HFFc6 (cell line): ENCODE data around the gene PRKAG2. TPM values are rescaled to one million over a fixed set of nuclear protein-coding genes. Genes with fewer than 3 reads are reported as not detected.

Experiments
- DNase-seq: peaks from one replicate; pipeline ENCODE4 v3.0.0-alpha.2; 2018
- H3K27ac Mint-ChIP-seq: 2 replicates; pipeline ENCODE4 v1.8.0; 2020; ENCODE audit warnings: mild to moderate bottlenecking, mixed read lengths
- H3K27me3 Mint-ChIP-seq: 2 replicates; pipeline ENCODE4 v1.8.0; 2021; ENCODE audit warnings: mild to moderate bottlenecking, moderate library complexity, mixed read lengths; ENCODE audit not compliant: insufficient read depth
- H3K36me3 Mint-ChIP-seq: 2 replicates; pipeline ENCODE4 v1.8.0; 2021; ENCODE audit warnings: low read depth, mixed read lengths
- H3K4me1 Mint-ChIP-seq: 2 replicates; pipeline ENCODE4 v1.8.0; 2020; ENCODE audit warnings: low read depth, mixed read lengths
- H3K4me3 Mint-ChIP-seq: 2 replicates; pipeline ENCODE4 v1.8.0; 2020; ENCODE audit warnings: mild to moderate bottlenecking, moderate library complexity, mixed read lengths
- H3K9me3 Mint-ChIP-seq: 2 replicates; pipeline ENCODE4 v1.8.0; 2020; ENCODE audit warnings: mild to moderate bottlenecking, mixed read lengths
- CTCF ChIP-seq: fragments of 200-600 bp; sonication (generic); IDR thresholded peaks from 2 replicates; pipeline ENCODE4 v1.5.0; 2021; ENCODE audit warnings: antibody characterized with exemption, mild to moderate bottlenecking
- total RNA-seq, 6 experiments: library from RNA; stranded (reverse); fragmentation: NEBNext Ultra II Directional; extraction: Animal tissue kit (Norgen Biotek cat#: 25700); gene quantifications; 2 replicates in 1 of 6; 3 replicates in 5 of 6; pipeline ENCODE4 v1.2.3, GENCODE V29; 2021

Gene PRKAG2
- total RNA-seq, 6 experiments from 2014 or later = 15.1 to 19.2 (median 18.4) TPM

GRCh38 chr7:151893405-151893923, 16.5 kb upstream of the PRKAG2 start:
- no peak for TF ChIP-seq CTCF
- Mint-ChIP-seq H3K9me3 (no peaks in the 10 kb centered on the region), H3K36me3 (no peaks in the 10 kb centered on the region), H3K4me3 (no peak overlapping the region), H3K27ac (no peak overlapping the region), H3K4me1 (peaks cover 11% of the 10 kb centered on the region), H3K27me3 (peaks cover 52% of the 10 kb centered on the region)
- DNase-seq = no peak

GRCh38 chr7:151891753-151892152, 14.8 kb upstream of the PRKAG2 start:
- Mint-ChIP-seq H3K4me3 (no peak overlapping the region), H3K4me1 (peaks cover 11% of the 10 kb centered on the region), H3K27ac (no peak overlapping the region), H3K27me3 (peaks cover 56% of the 10 kb centered on the region), H3K36me3 (no peaks in the 10 kb centered on the region), H3K9me3 (no peaks in the 10 kb centered on the region)
- DNase-seq = no peak
- TF ChIP-seq CTCF = no peak

- no peak overlapping the region for H3K27ac Mint-ChIP-seq
- no peaks in the 10 kb centered on the region for H3K36me3 Mint-ChIP-seq
- peaks cover 54% of the 10 kb centered on the region for H3K27me3 Mint-ChIP-seq
- peaks cover 9% of the 10 kb centered on the region for H3K4me1 Mint-ChIP-seq
- H3K9me3 Mint-ChIP-seq = no peaks in the 10 kb centered on the region
- H3K4me3 Mint-ChIP-seq = no peak overlapping the region
- TF ChIP-seq CTCF = no peak
- DNase-seq = no peak
Observed at GRCh38 chr7:151891182-151891581, 14.3 kb upstream of the PRKAG2 start.

DNA sequence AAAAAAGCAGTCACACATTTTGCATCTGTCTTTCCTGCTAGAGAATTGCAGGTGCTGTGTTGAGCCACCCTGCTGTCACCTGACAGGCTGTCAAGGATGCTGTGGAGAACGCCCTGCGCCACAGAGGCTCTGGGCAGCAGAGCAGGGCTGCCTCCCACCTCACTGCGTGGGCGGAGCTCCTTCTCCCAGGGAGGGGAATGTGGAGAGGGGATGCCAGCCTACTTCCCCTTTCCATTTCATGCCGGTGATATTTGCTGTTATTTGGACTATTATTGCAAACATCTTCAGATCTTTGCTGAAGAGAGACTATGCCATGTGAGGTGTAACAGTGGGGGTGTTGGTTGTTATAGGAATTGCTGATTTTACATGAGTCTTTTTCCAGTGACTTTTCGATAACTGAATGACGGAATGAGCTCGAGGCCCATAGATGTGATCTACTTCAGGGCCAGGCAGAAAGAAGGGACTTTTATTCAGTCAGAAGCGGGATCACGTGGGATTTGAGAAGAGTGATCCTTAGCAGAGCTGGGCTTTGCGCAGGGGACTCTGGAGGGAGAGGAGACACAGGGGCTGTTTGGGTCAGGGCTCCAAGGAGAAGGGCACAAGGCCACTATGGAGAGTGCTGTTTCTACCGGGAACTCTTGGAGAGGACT, 13.6 kb upstream of the PRKAG2 start:
- H3K27ac Mint-ChIP-seq = no peak overlapping the region
- no peak overlapping the region for H3K4me3 Mint-ChIP-seq
- H3K27me3 Mint-ChIP-seq = peaks cover 54% of the 10 kb centered on the region
- peaks cover 5% of the 10 kb centered on the region; the same call in 1 of the 2 replicates for H3K4me1 Mint-ChIP-seq
- H3K9me3 Mint-ChIP-seq = no peaks in the 10 kb centered on the region
- no peak for DNase-seq
- H3K36me3 Mint-ChIP-seq = no peaks in the 10 kb centered on the region
- TF ChIP-seq CTCF = no peak

GRCh38 chr7:151889406-151890354, 12.8 kb upstream of the PRKAG2 start:
- no peaks in the 10 kb centered on the region for H3K9me3 Mint-ChIP-seq
- H3K36me3 Mint-ChIP-seq = no peaks in the 10 kb centered on the region
- TF ChIP-seq CTCF = no peak
- no peaks in the 10 kb centered on the region for H3K4me1 Mint-ChIP-seq
- no peak overlapping the region for H3K27ac Mint-ChIP-seq
- H3K27me3 Mint-ChIP-seq = peaks cover 59% of the 10 kb centered on the region
- DNase-seq = no peak
- no peak overlapping the region for H3K4me3 Mint-ChIP-seq
